ENCODE measurements around the gene FOXO6. TPM values are rescaled to one million over a fixed set of nuclear protein-coding genes. Genes with fewer than 3 reads are reported as not detected.

Gene FOXO6
- total and polyA plus RNA-seq, 9 of the 15 experiments (the other 6 are each of a cell fraction or from before 2014, with no cell fraction given) = 0.04 to 0.31 (median 0.12) TPM; not detected in 5

GRCh38 chr1:41341772-41342562 is 19.3 kb upstream of the FOXO6 start:
- Histone ChIP-seq H3K9me3 (replicated peaks; ENCODE audit: control insufficient read depth, insufficient read depth, low read depth, low read length) (no peaks in the 10 kb centered on the region), H3K4me1 (replicated peaks in 1 of 2; ENCODE audit: control insufficient read depth in 2 of 2, insufficient read depth in 2 of 2, low read length in 2 of 2) (peaks cover 0 to 4% of the 10 kb centered on the region in 2 experiments; a peak in 3 of 5 replicates), H3K9me1 (ENCODE audit: control insufficient read depth, insufficient read depth, low read length) (no peaks in the 10 kb centered on the region), H3K4me3 (no peak overlapping the region), H3K27ac (ENCODE audit: extremely low read depth, low read depth, low read length) (no peak overlapping the region), H3K27me3 (ENCODE audit: control insufficient read depth in 2 of 2, insufficient read depth in 2 of 2, low read length in 2 of 2) (peaks cover 0 to 3% of the 10 kb centered on the region in 2 experiments; a peak in 1 of 5 replicates), H3K36me3 (ENCODE audit: control insufficient read depth, insufficient read depth, low read length) (no peaks in the 10 kb centered on the region), H3K4me2 (ENCODE audit: insufficient read depth, low read length) (peak overlapping the region; percentile 35; the same call in 1 of the 2 replicates), H3K9ac (ENCODE audit: insufficient read depth in 1 of 2, low read depth in 2 of 2, low read length in 2 of 2) (0 out of 4 replicates have a peak overlapping the region, but pooled peaks of 1 of the 2 experiments have one; percentile 15), H2AFZ (ENCODE audit: low read depth, low read length) (peak overlapping the region; percentile 81), H4K20me1 (replicated peaks; ENCODE audit: control insufficient read depth, insufficient read depth, low read length) (no peaks in the 10 kb centered on the region), H3K79me2 (ENCODE audit: control insufficient read depth, insufficient read depth, low read length) (no peaks in the 10 kb centered on the region)
- in situ Hi-C loops (cut with MboI) (no loop called here), intact Hi-C loops (cut with micrococcal nuclease) (no loop called here)
- POLR2A ChIA-PET = interaction anchor here (0.8 to 2.8 kb wide), 7 partner anchors 8 to 650 kb away, joined by 3 to 9 read pairs (median 4); partner anchors contain the start of gene NFYC
- no TSS peak for BruUV-seq (replicated peaks)
- 11% methylated on average over 15 of the region's 15 CpGs for WGBS (ENCODE audit: insufficient coverage, low coverage, missing lambda C conversion rate)
- FAIRE-seq (no peak), ATAC-seq (peak; percentile 76), DNase-seq (ENCODE audit: extremely low read depth in 1 of 4, low spot score in 3 of 4) (no peak)
- CTCF ChIA-PET (ENCODE audit: low intra/inter-chr PET ratio) = no interaction called here
- TF ChIP-seq JUN (IDR thresholded peaks at IDR 0.05; ENCODE audit: borderline replicate concordance, low read depth, low read length) = peak; percentile 72; the same call in 1 of the 2 replicates
- no peak for TF ChIP-seq JUN (CRISPR knock-in tag; IDR thresholded peaks at IDR 0.05; ENCODE audit: borderline replicate concordance)
- no peak for TF ChIP-seq ETV1 (tag; conservative IDR thresholded peaks at IDR 0.05; ENCODE audit: low read depth)
- 0 out of 2 replicates have a peak, but pooled peaks have one; percentile 24 for TF ChIP-seq REST (IDR thresholded peaks at IDR 0.05; ENCODE audit: borderline replicate concordance)
- no peak for TF ChIP-seq REST (CRISPR knock-in tag; IDR thresholded peaks at IDR 0.05; ENCODE audit: low read depth)
- no peak for TF ChIP-seq RFX1 (IDR thresholded peaks at IDR 0.05)
- TF ChIP-seq ZNF175 (CRISPR knock-in tag; IDR thresholded peaks at IDR 0.05; ENCODE audit: low read depth) = 0 out of 2 replicates have a peak, but pooled peaks have one; percentile 35
- peak; percentile 39; the same call in 1 of the 2 replicates for TF ChIP-seq MAX (CRISPR knock-in tag; IDR thresholded peaks at IDR 0.05)
- peak; percentile 50; the same call in 1 of the 2 replicates for TF ChIP-seq ELF1 (tag; IDR thresholded peaks at IDR 0.05)
- no peak for TF ChIP-seq CTCF (IDR thresholded peaks at IDR 0.05 in 2 of 3, conservative IDR thresholded peaks at IDR 0.05 in 1 of 3; ENCODE audit: insufficient read depth in 2 of 3, low read depth in 1 of 3, low read length in 3 of 3)

All from K562 (cell line).